GOT3 (cell line): ENCODE measurements around the gene HK1.

Source experiments
- DNase-seq: peaks from one replicate; lab custom pipeline; 2025; ENCODE audit warnings: mixed read lengths; lab: John Stamatoyannopoulos, UW

The HK1 gene

GRCh38 chr10:69419096-69419743 lies 140.9 kb downstream of the HK1 start:
- DNase-seq, result no peak

GRCh38 chr10:69419744-69420126 lies 141.4 kb downstream of the HK1 start:
- no peak for DNase-seq

GRCh38 chr10:69421611-69422308 lies 143.5 kb downstream of the HK1 start:
- no peak for DNase-seq

GRCh38 chr10:69422676-69423075 lies 144.4 kb downstream of the HK1 start:
- no peak for DNase-seq

GRCh38 chr10:69425041-69425440 lies 146.7 kb downstream of the HK1 start:
- DNase-seq, result no peak

GRCh38 chr10:69425511-69426298 lies 147.4 kb downstream of the HK1 start:
- no peak for DNase-seq

- DNase-seq, result no peak
Observed at GRCh38 chr10:69426376-69426727, 148.1 kb downstream of the HK1 start.

GRCh38 chr10:69428165-69428564 lies 149.9 kb downstream of the HK1 start:
- DNase-seq, result no peak

GRCh38 chr10:69434169-69434568 lies 155.9 kb downstream of the HK1 start:
- DNase-seq, result no peak

GRCh38 chr10:69434926-69435325 lies 156.6 kb downstream of the HK1 start:
- no peak for DNase-seq

GRCh38 chr10:69435966-69436520 lies 157.7 kb downstream of the HK1 start:
- DNase-seq, result no peak

- DNase-seq, result no peak
Observed at GRCh38 chr10:69437321-69438259, 159.3 kb downstream of the HK1 start.

GRCh38 chr10:69438536-69439349 lies 160.4 kb downstream of the HK1 start:
- DNase-seq, result no peak

GRCh38 chr10:69439350-69439739 lies 161.0 kb downstream of the HK1 start:
- no peak for DNase-seq

- no peak for DNase-seq
Observed at GRCh38 chr10:69439813-69440506, 161.7 kb downstream of the HK1 start.

GRCh38 chr10:69443354-69443753 lies 165.1 kb downstream of the HK1 start:
- DNase-seq, result no peak

GRCh38 chr10:69445041-69445440 lies 166.7 kb downstream of the HK1 start:
- DNase-seq, result no peak

GRCh38 chr10:69446229-69446628 lies 167.9 kb downstream of the HK1 start:
- no peak for DNase-seq

- DNase-seq, result no peak
Observed at GRCh38 chr10:69446650-69447151, 168.4 kb downstream of the HK1 start.

GRCh38 chr10:69449841-69450240 lies 171.5 kb downstream of the HK1 start:
- no peak for DNase-seq
